Measurements from ENCODE around the gene THRA. TPM values are rescaled to one million over a fixed set of nuclear protein-coding genes. Genes with fewer than 3 reads are reported as not detected.

THRA gene
- total and polyA plus RNA-seq, 2 donors (not counting 3 experiments of a cell fraction or from before 2014, with no cell fraction given), result 17.4 to 29.6 TPM

- H3K4me2 ChIP-seq (ENCODE audit: insufficient read depth, low read length), result peak overlapping the region; percentile 76
- CTCF ChIA-PET, result interaction anchor here (0.7 to 5.8 kb wide), 16 partner anchors 11 to 362 kb away, joined by 3 to 138 read pairs (median 12); partner anchors contain the start of genes CSF3, MSL1, NR1D1 and THRA
- no peaks in the 10 kb centered on the region for H4K20me1 ChIP-seq (replicated peaks; ENCODE audit: control insufficient read depth, extremely low read depth, insufficient read depth, low read length)
- no peaks in the 10 kb centered on the region for H3K27me3 ChIP-seq (ENCODE audit: control insufficient read depth in 2 of 2, insufficient read depth in 2 of 2, low read length in 2 of 2)
- no peaks in the 10 kb centered on the region for H3K79me2 ChIP-seq (ENCODE audit: control insufficient read depth, insufficient read depth, low read length)
- dilution Hi-C loops (cut with MboI; ENCODE audit: extremely low pct_ligation_motif_present, low sequenced_read_pairs) (no loop called here), intact Hi-C loops (cut with micrococcal nuclease) (no loop called here)
- no peaks in the 10 kb centered on the region for H3K9me1 ChIP-seq (replicated peaks; ENCODE audit: control insufficient read depth, extremely low read depth, insufficient read depth, low read length)
- H3K9me3 ChIP-seq (replicated peaks; ENCODE audit: control insufficient read depth, insufficient read depth, low read length), result no peaks in the 10 kb centered on the region
- peak overlapping the region; percentile 88 for H3K27ac ChIP-seq (ENCODE audit: insufficient read depth, low read depth, low read length)
- H3K4me3 ChIP-seq (replicated peaks in 1 of 3; ENCODE audit: insufficient read depth in 1 of 3, low read depth in 1 of 3, low read length in 3 of 3), result peak overlapping the region in 1 of 3 experiments; percentile 6
- peak overlapping the region; percentile 75 for H3K9ac ChIP-seq (replicated peaks; ENCODE audit: extremely low read depth, insufficient read depth, low read length)
- peak; percentile 71 for FAIRE-seq
- DNase-seq (ENCODE audit: low read depth, low spot score), result peak; percentile 56
- POLR2A ChIA-PET, result interaction anchor here (0.8 to 4.3 kb wide), 4 partner anchors 9 to 27 kb away, joined by 3 to 56 read pairs (median 8); partner anchors contain the start of gene NR1D1
- BruUV-seq (replicated peaks), result no TSS peak
- H2AFZ ChIP-seq (ENCODE audit: low read depth, low read length), result peak overlapping the region; percentile 37
- TF ChIP-seq POLR2A (IDR thresholded peaks at IDR 0.05; ENCODE audit: low read depth, low read length) (peak; percentile 42), GATA2 (IDR thresholded peaks at IDR 0.05; ENCODE audit: insufficient read depth, insufficient read length, low read depth, low read length) (peak; percentile 34), POLR2AphosphoS5 (IDR thresholded peaks at IDR 0.05; ENCODE audit: insufficient read depth, low read depth, low read length) (no peak)
- no peaks in the 10 kb centered on the region for H3K36me3 ChIP-seq (ENCODE audit: control insufficient read depth in 2 of 2, extremely low read depth in 1 of 2, insufficient read depth in 2 of 2, low read length in 2 of 2)
- peaks cover 62% of the 10 kb centered on the region for H3K4me1 ChIP-seq (ENCODE audit: control insufficient read depth, extremely low read depth, insufficient read depth, low read length)
These were observed 47.5 kb downstream of the THRA start for GRCh38 chr17:40110026-40110845.

- no peaks in the 10 kb centered on the region for H3K9me3 ChIP-seq (replicated peaks; ENCODE audit: control insufficient read depth, insufficient read depth, low read length)
- H4K20me1 ChIP-seq (replicated peaks; ENCODE audit: control insufficient read depth, extremely low read depth, insufficient read depth, low read length), result no peaks in the 10 kb centered on the region
- ChIA-PET POLR2A (interaction anchor here (0.6 to 4.3 kb wide), 6 partner anchors 10 to 58 kb away, joined by 3 to 56 read pairs (median 4); partner anchors contain the start of genes MED24 and NR1D1), CTCF (interaction anchor here (0.6 to 5.8 kb wide), 31 partner anchors 8 to 1167 kb away, joined by 3 to 138 read pairs (median 6); partner anchors contain the start of genes CSF3, MED24, MSL1 and NR1D1)
- peak; percentile 70 for TF ChIP-seq FOS (IDR thresholded peaks at IDR 0.05; ENCODE audit: borderline replicate concordance, insufficient read depth, low read length)
- peak; percentile 75 for TF ChIP-seq MAX (IDR thresholded peaks at IDR 0.05; ENCODE audit: insufficient read depth, insufficient read length)
- TF ChIP-seq EZH2 (IDR thresholded peaks at IDR 0.05; ENCODE audit: borderline replicate concordance, low read depth, low read length, severe bottlenecking), result no peak
- peak; percentile 73 to 84 for TF ChIP-seq CTCF (IDR thresholded peaks at IDR 0.05; ENCODE audit: extremely low read depth in 1 of 2, insufficient read depth in 1 of 2, low read depth in 1 of 2, low read length in 2 of 2)
- peak; percentile 85 for TF ChIP-seq POLR2AphosphoS5 (IDR thresholded peaks at IDR 0.05; ENCODE audit: insufficient read depth, low read depth, low read length)
- peak; percentile 25 for TF ChIP-seq POLR2A (IDR thresholded peaks at IDR 0.05; ENCODE audit: low read depth, low read length)
- peak; percentile 69 for TF ChIP-seq GATA2 (IDR thresholded peaks at IDR 0.05; ENCODE audit: insufficient read depth, insufficient read length, low read depth, low read length)
- peak; percentile 69 for TF ChIP-seq MYC (IDR thresholded peaks at IDR 0.05; ENCODE audit: low read depth, low read length)
- TF ChIP-seq JUN (IDR thresholded peaks at IDR 0.05; ENCODE audit: borderline replicate concordance, insufficient read depth, insufficient read length, low read depth), result peak; percentile 63
- H3K9ac ChIP-seq (replicated peaks; ENCODE audit: extremely low read depth, insufficient read depth, low read length), result peak overlapping the region; percentile 75
- peak overlapping the region; percentile 88 for H3K27ac ChIP-seq (ENCODE audit: insufficient read depth, low read depth, low read length)
- BruUV-seq (replicated peaks), result no TSS peak
- dilution Hi-C loops (cut with MboI; ENCODE audit: extremely low pct_ligation_motif_present, low sequenced_read_pairs), result no loop called here
- H2AFZ ChIP-seq (ENCODE audit: low read depth, low read length), result peak overlapping the region; percentile 51
- intact Hi-C loops (cut with micrococcal nuclease), result loop anchor here (1.0 kb wide), 9 partner anchors 10 to 152 kb away; partner anchors contain the start of gene PSMD3
- DNase-seq (ENCODE audit: low read depth, low spot score) (peak; percentile 97), FAIRE-seq (peak; percentile 98)
- H3K27me3 ChIP-seq (ENCODE audit: control insufficient read depth in 2 of 2, insufficient read depth in 2 of 2, low read length in 2 of 2), result no peaks in the 10 kb centered on the region
- no peaks in the 10 kb centered on the region for H3K36me3 ChIP-seq (ENCODE audit: control insufficient read depth in 2 of 2, extremely low read depth in 1 of 2, insufficient read depth in 2 of 2, low read length in 2 of 2)
- peaks cover 62% of the 10 kb centered on the region for H3K4me1 ChIP-seq (ENCODE audit: control insufficient read depth, extremely low read depth, insufficient read depth, low read length)
- no peaks in the 10 kb centered on the region for H3K9me1 ChIP-seq (replicated peaks; ENCODE audit: control insufficient read depth, extremely low read depth, insufficient read depth, low read length)
- H3K4me2 ChIP-seq (ENCODE audit: insufficient read depth, low read length), result peak overlapping the region; percentile 76
- peak overlapping the region in 1 of 3 experiments; percentile 6 for H3K4me3 ChIP-seq (replicated peaks in 1 of 3; ENCODE audit: insufficient read depth in 1 of 3, low read depth in 1 of 3, low read length in 3 of 3)
- H3K79me2 ChIP-seq (ENCODE audit: control insufficient read depth, insufficient read depth, low read length), result no peaks in the 10 kb centered on the region
These were observed 48.7 kb downstream of the THRA start for GRCh38 chr17:40111221-40112128.

Measured in endothelial cell of umbilical vein (primary cell).